HG02623 (cell line): ENCODE results near the gene CLDN7.

ENCODE experiments used
- ATAC-seq: cut with Tn5 transposase; IDR thresholded peaks from one replicate; pipeline ENCODE4 v1.9.1; 2021; ENCODE audit warnings: moderate library complexity; ENCODE audit not compliant: unreplicated experiment

CLDN7 gene

DNA sequence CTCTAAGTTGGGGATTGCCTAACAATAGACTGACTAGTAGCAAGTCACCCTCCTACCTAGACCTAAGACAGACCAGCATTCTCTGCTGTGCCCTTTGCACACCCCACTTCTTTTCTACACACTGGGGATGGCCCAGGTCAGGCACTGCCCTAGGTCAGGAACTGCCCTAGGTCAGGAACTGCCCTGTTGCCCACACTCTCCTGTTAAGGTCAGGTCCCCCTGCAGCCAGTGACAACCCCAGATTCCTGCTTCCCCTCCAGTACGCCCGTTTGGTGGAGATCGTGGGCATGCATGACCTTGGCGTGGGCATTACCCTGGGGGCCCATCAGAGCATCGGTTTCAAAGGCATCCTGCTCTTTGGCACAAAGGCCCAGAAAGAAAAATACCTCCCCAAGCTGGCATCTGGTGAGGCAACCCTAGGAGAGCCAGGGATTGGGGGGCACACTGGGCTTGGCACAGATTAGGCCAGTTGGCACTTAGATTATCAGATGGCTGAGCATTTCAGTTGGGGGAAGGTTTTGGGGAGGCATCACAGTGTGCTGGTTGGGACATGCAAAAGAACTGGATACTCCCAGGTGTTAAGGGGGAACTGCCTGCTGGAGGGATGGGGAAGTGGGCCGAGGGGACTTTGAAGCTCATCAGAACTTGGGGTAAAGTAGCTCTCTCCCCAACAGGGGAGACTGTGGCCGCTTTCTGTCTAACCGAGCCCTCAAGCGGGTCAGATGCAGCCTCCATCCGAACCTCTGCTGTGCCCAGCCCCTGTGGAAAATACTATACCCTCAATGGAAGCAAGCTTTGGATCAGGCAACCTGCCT lies 40.8 kb downstream of the CLDN7 start:
- no peak for ATAC-seq

DNA sequence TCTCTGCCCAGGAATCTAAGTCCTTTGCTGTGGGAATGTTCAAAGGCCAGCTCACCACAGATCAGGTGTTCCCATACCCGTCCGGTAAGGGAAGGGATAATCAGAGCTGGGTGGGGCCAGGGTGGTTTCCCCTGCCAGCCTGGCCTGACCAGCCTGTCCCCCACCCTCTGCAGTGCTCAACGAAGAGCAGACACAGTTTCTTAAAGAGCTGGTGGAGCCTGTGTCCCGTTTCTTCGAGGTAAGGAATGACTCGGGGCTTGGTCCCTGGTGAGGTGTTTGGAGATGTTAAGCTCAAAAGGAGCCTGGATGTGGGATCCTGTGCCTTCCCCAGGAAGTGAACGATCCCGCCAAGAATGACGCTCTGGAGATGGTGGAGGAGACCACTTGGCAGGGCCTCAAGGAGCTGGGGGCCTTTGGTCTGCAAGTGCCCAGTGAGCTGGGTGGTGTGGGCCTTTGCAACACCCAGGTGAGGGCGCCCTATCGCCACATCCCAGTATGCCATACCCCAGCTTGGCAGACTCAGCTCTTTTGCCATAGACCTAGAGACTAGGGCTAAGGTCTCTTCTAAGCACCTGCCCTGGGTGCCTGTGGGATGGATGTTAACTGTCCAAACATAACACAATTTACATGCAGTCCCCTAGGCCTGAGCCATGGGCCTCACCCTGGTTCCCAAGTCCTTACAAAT lies 41.5 kb downstream of the CLDN7 start:
- ATAC-seq, result no peak

DNA sequence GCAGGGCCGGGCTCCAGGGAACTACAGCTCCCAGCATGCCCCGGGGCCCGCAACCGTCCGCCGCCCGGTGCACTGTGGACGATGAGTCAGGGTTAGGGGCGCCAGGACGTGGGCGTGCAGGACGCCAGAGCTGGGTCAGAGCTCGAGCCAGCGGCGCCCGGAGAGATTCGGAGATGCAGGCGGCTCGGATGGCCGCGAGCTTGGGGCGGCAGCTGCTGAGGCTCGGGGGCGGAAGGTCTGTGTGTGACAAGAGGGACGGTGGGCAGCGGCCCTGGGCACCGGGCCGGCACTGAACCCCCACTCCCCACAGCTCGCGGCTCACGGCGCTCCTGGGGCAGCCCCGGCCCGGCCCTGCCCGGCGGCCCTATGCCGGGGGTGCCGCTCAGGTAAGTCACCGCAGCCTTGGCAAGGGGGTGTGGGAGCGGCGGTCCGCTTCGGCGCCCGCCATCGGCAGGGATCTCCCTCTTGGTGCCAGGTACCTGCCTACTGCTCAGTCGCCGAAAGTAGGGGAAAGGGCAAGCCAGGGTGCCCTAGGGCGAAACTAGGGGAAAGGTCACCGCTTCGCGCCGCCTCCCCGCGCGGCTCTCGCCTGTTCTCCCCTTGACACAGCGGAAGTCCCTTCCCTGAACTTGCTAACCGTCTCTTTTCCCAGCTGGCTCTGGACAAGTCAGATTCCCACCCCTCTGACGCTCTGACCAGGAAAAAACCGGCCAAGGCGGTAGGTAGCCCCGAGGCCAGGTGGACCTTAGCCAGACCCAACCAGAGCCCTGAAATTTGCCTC lies 42.3 kb downstream of the CLDN7 start, which contains the start of the genes ACADVL and DLG4:
ACADVL (plus strand) TSS at position 127 of the 781 bp plus-strand sequence; CDS start at position 174, 47 bp downstream.
DLG4 (minus strand) TSS at position 25 of the 781 bp plus-strand sequence.
- peak; percentile 45 for ATAC-seq

DNA sequence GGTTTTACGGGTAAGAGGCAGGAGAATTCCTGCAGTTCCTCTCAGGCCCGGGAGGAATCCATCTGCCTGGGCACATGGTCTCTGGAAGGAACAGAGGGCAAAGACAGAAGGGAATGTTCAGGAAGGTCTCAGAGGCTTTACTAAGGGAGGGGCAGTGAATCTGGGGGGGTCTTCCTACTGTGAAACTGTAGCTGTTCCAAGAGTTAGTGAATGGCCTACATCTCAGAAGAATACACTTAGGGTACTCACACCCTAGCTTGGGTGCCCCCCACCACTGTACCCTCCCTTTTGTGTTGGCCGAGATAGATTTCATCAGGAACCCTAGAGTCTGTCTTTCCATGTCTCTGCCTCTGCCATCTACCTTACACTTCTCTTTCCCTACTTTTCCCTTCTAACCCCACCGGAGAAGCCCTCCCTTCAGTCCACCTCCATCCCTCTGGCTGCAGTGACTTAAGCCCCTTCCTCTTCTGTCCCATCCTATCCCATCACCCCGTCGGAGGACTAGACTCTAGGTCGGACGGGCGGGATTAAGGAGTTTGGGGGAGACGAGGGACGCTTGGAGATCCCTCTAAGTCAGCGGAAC lies 43.0 kb downstream of the CLDN7 start:
- ATAC-seq, result no peak

DNA sequence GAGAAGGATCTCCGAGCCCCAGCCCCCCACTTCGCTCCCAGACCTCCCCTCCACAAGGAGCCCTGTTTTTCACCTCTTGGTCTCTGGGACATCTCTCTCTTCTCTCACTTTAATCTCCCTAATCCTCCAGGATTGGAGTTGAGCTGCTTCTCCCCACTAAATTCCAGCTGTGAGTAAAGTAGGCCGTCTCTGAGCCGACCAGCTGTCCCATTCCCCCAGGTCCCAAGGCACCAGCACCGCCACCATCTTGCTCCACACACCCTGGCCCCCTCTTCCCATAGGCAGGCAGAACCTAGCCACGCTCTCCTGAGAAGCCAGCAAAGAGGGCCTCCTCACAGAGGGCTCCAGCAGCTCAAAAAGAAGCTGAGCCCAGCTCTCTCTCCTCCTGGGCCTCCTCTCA lies 43.5 kb downstream of the CLDN7 start:
- no peak for ATAC-seq

DNA sequence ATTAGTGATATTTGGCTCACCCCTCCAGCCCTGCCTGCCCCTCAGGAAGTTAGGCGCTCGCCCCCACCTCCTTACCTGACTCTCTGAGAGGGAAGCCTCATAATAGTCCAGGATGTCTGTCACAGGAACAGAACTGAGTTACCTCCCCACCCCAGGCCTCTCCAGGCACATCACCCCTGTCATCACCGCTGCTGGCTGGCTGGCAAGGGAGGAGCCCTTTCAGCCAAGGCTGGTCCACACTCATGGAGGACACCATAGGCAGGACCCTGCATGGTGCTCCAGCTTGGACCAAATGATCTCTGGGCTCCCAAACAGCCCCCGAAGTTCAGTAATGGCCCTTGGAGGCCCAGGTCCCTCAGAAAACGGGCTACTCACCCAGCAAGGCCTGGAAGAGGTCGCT lies 44.1 kb downstream of the CLDN7 start:
- ATAC-seq, result no peak

DNA sequence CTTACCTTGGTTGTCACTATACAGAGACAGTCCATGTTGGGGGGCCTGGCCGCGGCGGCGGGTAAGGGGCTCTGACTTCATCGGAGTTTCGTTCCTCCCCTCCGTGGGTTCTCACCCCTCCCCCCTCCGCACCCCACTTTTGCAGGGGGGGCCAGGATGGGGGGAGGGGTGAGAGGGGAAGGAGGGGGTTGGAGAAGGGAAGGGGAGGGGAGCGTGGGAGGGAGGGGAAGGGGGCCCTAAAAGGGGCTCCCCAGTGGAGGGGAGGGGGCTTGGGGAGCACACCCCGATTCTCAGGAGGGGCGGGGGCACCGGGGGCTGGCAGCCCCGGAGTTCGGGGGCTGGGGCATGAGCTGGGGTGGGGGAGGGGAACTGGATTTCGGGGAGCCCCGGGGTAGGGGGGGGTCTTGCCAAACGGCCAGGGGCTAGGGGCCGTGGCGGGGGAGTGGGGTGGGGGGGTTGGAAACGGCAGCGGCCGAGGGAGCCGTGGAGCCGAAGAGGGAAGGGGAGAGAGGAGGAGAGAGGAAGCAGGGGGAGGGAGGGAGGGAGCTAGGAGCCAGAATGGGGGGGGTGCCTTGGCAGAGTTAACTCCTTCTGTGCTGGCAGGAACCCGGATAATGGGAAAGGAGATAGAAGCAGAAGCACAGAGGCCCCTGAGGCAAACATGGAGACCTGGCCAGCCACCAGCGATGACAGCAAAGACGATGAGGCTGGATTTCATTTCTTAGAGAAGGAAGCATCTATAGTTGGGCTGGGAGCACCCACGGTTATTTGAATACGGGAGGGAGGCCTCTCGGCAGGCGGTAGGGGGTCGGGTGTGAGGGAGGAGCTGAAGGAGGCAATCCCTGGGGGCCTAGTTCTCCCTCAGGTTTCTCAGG lies 44.9 kb downstream of the CLDN7 start:
- ATAC-seq, result no peak

DNA sequence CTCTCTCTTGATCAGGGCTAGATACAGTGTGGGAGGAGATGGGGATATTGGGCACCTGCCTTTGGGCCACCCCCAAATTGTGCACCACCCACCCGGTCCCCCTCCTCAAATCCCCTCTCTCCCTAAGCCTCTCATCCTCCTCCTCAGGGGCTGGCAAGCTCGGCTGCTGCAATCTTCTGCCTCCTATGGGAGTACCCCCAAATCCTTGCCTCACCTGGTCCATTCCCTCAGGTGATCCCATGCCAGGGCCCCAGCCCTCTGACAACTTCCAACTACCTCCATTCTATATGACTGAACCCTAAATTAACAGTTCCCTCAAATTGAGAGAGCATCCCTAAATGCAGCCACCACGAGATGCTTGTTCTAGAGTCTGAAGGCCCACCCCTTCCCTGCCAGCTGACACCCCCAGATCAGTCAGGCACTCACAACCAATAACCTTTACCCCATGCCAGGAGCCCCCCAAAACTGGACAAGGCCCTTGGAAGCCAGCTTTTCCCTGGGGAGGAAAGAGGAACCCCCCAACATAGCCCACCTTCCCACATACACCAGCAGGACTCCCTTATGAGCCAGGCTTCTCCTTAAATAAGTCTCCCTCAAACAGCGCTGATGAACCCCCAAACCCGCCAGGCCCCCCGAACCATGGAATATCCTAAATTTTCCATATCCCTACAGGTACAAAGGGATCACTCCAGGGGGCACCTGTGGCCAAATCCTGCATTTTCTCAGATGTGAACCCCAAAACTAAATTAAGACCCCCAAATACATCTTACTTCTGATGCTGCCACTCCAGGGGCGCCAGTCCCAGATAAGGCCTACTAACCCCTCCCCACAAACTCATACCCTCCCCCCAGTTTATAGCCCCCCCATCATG lies 45.8 kb downstream of the CLDN7 start:
- no peak for ATAC-seq

DNA sequence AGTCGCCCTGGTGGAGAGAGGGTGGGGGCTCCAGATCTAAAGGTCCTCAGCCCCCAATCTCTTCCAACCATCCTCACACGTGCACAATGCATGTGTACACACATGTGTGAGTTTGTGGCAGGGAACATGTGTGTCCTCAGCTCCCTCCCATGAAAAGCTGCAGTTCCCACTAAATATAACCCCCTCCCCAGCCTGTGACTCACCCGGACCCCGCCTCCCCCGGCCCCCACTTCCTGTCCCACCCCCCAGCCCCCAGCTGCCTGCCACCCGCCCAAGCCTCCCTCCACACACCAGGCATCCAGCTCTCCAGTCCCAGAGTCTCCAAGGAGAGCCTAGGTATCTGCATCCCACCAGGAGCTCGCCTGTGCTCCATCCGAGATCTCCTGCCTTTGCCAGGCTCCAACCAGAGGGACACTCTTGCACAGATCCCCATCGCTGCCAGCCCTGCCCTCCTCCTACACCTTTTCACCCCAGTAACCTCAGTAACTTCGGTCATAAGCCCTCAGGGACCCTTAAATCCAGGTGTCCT lies 46.6 kb downstream of the CLDN7 start:
- ATAC-seq, result no peak

DNA sequence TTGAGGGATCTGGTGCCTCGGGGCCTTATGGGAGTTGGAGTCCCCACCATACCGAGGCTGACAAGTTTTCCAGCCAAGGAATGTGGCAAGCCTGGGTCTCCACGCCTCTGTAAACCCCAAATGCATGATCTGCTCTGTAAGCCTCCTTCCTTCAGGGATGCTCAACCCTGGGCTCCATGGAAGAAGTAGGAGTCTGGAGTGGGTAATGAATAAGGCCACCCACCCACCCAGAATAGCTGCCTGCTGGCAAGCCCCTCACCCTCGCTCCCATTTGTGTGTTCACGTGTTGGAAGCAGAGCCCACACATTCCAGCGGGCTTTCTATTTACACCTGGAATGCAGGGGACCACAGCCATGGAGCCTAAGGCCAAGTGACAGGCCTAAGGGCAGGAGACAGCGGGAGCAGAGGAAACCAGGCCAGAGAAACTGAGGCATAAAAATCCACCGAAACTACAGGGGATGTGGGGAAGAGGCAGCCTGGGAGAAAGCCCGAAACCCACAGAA lies 47.1 kb downstream of the CLDN7 start:
- ATAC-seq, result no peak

DNA sequence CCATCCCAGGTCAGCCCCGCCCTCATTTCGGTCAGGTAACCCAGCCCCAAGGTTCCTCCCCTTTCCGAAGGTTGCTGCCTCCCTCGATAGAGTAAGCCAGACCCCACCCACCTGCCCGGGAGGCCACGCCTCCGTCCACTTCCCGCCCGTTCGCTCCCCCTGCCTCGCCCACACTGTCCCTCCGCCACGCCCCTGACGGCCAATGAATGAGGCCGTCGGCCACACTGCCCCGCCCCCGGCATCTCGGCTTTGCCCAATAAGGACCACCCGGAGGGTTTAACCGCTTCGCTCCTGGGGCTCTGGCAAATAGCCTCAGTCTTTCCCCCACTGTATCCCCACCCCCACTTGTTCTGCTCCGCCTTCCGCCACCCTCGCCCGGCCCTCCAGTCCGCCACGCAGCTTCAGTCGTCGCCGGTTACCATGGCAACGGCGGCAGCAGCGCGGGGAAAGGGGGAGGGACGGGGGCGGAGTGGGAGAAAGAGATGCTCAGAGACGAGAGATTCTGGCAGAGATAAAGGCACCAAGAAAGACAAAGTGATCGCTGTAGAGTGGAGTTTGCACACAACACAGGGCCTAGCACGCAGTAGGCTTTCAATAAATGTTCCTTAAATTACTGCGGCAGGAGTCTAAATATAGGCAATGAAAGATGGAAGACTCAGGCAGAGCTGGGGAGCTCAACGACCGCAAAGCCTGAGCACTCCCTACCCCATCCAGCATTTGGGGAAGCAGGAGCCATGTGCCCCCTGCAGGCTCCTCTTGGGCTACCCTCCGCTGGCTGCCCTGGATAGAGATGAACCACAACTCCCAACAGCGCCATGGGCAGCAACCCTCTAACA lies 47.8 kb downstream of the CLDN7 start:
- peak; percentile 84 for ATAC-seq

DNA sequence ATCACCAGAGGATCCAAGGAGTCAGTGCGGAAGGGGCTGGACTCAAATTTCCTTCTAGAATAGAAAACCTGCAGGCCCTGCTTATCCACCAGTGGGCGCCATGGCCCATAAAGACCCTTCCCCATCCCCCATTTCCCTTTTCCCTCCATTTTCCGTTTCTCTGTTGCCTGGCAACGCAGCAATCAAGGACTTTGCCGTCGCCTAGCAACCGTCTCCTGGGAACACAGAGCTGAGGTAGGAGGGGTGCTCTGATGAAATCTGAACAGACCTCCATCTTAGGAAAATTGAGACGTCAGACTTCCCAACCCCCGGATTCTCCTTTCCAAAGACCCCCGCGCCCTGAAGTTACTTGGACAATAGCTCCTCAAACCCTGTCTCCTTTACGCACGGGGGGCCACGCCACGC lies 48.4 kb downstream of the CLDN7 start:
- ATAC-seq, result no peak

DNA sequence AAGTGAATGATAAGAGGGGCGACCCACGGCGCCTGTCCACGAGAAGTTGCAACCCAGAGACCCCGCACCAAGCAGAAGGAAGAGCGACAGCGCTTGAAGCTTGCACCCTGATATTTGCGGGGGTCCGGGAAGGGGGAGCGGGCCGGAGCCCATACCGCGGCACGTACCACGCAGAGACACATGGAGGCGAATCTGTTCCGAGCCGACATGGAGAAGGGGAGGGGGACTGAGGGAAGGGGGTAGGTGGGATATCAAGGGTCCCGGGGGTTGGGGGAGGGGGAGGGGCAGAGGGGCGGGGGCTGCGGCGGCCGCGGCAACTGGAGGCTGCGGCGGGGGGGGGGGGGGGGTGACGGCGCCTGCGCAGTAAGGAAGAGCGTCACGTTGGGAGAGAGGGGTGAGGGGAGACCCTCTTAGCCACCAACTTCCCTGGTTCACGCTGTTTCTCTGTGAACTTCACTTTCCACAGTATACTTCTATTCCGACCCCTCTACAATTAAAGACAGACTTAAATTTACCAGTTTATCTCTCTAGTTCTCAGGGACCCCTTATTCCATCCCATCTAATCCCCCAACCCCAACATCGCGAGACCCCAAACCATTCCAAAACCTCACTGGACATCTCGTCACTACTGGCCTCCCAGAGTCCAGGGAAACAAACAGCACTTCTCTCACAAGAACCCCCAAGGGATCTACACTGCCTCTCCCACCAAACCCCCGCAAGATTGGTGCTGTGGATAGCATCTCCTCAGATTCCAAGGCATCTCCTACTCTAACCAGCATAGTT lies 50.6 kb downstream of the CLDN7 start:
- no peak for ATAC-seq
